Cerebellar nuclear complex (tissue), 1 donor: ENCODE data around the gene MAP3K3.

Experiments
- DNase-seq, 2 experiments: peaks; one replicate each; lab custom pipeline; 2025; lab: John Stamatoyannopoulos, UW

Gene MAP3K3

DNA sequence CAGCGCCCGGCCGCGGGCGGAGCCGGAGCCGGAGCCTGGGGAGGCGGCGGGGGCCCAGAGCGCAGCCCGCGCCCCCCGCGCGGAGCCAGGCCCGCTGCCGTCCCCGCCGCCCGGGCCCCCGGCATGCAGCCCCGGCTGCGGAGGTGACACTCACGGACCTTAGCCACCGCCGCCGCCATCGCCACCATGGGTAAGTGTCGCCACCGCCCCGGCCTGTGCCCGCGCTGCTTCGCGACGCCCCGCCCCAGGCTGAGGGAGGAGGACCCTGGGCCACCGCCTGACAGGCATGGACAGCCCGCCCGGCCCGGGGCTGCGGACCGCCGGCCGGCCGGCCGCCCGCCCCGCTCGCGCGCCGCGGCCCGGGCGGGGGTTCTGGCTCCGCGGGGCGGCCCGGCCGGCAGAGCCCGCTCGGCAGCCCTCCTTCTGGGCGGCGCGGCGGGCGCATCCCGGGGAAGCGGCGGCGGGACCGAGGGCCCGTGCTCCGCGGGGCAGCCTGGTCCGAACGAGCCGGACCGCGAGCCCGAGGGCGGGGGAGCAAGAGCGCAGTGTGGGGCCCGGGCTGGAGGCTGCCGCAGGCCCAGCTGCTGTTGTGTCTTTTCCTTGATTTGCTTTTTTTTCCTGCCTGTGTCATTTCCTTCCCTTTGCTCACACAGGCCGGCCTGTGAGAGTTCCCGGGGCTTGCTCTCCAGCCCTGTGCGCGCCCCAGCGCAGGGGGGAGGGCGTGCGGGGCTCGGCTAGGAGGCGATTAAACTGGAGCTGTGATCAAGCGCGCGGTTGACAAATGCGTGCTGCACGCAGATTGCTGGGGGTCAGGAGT lies 565 bp downstream of the MAP3K3 start:
- DNase-seq: no peak

DNA sequence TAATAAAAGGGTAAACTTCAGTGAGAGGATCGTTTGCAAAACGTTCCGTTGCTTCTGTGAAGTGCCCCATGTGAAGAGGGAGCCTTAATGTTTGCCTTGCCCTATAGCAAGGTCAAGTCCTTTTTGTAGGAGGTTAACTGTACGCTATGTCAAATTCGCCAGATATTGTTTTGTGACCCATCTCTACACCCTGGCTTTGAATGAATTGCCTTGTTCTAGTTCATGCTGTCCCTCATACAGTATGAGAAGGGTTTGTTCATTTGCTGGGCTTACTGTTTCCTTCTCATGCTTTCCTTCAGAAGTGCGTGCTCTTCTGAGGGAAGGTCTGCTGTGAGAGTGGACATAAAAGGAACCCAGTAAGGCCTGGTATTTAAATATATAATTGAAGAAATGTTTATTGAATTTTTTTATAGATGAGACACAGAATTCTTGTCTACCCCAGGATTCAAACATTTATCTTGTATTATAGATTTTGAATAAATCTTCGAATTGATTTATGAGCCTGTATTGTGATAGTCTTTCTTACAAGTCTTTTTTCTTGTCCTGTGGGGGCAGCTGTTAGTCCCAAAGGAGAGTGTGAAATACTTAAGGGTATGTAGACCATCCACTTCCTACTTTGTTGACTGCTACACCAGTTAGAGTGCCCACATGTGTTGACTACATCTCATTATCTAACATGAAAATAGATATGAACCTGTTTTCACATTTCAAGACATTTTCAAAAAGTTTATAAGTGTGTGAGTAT lies 1.7 kb downstream of the MAP3K3 start:
- DNase-seq: no peak

DNA sequence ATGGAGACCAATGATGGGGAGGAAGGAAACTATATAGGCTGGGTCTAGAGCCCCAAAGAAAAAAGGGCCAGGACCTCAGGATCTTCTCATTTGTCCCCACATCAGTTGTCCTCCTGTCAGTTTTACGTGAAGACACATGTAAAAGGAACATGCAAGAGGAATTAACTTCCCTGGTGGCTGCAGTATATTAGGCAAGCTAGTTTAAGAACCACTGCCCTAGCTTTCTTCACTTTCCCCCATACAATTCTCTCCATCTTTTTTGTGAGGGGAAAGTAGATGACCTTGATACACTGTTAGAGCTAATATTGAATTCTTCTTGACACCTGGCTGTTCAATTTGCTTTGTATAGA lies 2.3 kb downstream of the MAP3K3 start:
- no peak for DNase-seq

GRCh38 chr17:63626551-63627180 lies 4.4 kb downstream of the MAP3K3 start:
- no peak for DNase-seq

GRCh38 chr17:63629627-63630026 lies 7.4 kb downstream of the MAP3K3 start:
- DNase-seq: no peak

DNA sequence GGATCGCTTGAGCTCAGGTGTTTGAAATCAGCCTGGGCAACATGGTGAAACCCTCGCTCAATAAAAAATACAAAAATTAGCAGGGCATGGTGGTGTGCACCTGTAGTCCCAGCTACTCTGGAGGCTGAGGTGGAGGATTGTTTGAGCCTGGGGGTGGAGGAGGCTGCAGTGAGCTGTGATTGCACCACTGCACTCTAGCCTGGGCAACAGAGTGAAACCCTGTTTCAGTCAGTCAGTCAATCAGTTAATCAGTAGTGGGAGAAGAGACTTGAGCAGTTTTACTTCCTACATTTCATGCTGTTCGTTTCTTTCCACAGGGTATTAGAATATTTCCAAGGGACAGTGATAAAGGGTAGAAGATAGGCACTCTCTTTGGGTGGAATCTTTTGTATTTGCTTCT lies 8.8 kb downstream of the MAP3K3 start:
- DNase-seq: no peak

DNA sequence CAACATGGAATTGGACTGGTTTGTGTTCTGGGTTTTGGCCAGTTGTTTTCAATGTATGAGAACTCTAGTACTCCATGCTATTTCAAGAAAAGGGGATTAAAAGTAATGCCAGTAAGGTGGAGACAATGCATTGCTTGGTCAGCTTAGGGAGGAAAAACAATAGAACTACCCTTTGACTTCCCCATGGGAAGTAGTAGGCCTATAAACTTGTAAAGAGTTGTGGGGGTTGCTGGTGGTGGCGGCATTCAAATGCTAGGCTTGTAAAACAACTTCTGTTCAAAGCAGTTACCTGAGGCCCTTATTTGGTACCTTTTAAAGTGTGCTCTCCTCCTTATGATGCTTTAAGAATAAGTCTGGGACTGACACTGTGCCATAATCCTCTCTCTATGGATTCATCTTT lies 9.4 kb downstream of the MAP3K3 start:
- DNase-seq: no peak

DNA sequence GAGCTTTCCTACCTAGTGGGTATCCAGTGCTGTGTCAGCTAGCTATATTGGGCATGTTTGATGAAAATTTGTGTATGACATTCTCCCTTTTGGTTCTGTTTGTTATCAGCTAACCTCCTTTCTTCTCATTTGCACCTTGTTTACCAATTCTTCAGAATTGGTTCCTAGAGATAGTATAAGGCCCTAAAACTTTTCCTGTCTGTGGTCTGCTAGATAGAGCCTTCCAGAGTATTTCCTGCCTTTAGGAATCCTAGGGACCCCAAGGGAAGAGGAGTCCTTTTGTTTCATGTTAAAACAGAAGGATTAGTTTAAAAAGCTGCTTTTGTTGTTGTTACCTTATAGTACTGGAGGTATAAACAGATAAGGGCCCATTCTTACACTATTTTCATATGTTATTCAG lies 11.5 kb downstream of the MAP3K3 start:
- DNase-seq: no peak

DNA sequence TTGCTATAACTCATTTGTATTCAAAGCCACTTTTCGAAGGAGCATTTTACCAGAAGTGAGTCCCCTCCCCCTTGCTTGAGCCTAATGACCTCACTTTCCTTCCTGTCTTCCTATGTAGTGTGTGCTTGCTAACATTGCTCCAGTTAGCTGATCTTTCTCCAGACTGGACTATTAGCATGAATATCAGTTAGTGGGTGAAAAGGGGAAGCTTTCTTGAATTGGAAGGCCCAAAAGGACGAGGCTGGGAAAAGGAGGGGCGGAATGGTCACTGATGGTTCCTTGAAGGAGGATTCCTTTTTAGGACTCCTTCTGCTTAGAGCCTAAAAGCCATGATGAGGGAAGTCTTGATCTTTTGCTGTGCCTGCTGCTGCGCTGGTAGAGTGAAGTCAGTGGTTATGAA lies 11.9 kb downstream of the MAP3K3 start:
- no peak for DNase-seq

GRCh38 chr17:63634816-63635215 lies 12.6 kb downstream of the MAP3K3 start:
- DNase-seq: no peak

DNA sequence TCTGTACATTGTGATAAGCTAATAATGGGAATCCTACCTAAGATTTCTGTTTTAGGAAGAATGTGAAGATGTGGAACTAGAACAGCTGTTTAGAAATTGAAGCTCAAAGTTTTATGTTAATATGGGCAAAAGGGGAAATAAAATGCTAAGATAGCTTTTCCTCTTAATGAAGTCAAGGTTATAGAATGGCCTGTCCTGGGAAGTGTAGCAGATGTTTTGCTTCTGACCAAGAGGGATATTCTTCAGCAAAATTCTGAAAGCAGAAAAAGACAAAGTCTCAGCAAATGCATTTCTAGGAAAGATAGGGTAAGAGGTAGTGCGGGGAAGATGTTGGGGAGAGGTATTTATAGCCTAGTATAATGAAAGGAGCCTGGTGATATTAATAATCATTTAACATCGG lies 13.1 kb downstream of the MAP3K3 start:
- DNase-seq: no peak

DNA sequence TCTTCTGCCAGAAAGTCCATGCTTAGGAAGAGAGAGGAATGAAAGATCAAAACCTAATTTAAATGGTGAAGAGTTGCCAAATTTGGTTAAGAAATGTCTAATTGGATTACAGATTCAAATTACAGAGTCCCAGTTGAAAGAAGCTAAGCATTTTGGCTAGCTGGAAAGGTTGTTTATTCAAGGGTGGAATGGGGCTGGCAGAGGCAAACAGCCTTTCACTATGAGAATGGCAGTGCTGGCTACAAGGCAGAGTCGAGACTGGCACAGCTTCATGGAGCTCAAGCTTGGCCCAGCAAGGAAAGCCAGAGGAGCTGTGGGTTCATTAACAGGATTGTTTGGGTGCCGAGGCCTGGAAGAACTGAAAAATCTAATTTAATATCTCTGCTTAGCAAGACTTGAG lies 13.6 kb downstream of the MAP3K3 start:
- no peak for DNase-seq

- DNase-seq: no peak
Measured at GRCh38 chr17:63639125-63639524, 16.9 kb downstream of the MAP3K3 start.

GRCh38 chr17:63640038-63640437 lies 17.8 kb downstream of the MAP3K3 start:
- DNase-seq: no peak

DNA sequence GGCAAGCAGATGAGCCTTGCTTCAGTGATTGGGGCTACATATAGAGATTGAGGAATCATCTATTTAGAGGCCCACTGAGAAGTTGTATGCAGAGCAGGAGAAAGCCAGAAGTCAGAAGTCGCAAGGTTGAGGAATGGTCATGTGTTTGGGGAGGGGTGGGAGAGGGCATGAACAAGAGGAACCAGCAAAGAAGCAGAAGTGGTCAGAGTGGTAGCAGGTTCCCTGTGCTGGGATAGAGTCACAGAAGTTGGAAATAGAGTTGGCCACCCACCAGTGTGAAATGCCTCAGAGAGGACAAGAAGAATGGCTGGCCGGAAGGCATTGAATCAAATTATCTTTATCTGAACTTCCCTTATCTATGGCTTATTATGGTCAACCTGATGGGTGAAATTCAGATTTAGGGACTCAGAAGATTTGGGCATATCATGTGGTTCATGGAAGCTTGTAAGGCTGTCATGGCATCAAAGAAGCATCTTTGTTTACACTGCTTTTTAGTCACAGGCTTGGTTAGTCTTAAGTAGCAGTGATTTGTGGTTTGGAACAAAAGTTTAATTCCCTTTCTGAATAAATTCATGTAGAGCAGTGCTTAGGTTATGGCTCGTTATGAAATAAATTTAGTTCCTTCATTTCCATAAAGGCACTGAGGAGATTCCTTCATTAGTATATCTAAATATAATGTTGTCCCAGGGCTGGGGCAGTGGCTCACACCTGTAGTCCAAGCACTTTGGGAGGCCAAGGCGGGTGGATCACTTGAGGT lies 19.7 kb downstream of the MAP3K3 start:
- no peak for DNase-seq

DNA sequence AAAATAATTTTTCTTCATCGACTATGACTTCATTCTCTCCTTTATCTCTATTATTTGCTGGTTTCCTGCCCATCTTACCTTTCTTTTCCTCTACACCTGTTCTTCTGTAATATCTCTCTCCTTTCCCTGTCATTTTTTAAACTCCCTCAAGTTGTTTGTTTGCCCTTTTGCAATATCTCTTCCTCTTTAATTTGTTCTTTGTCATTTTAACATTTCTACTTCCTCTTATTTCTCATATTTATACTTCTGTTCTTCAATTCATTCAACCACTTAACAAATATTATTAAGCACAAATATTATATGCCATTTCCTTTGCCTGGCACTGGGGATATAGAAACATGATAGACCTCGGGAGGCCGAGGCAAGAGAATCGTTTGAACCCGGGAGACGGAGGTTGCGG lies 22.6 kb downstream of the MAP3K3 start:
- DNase-seq: no peak

- no peak for DNase-seq
Measured at GRCh38 chr17:63645775-63646487, 23.7 kb downstream of the MAP3K3 start.

DNA sequence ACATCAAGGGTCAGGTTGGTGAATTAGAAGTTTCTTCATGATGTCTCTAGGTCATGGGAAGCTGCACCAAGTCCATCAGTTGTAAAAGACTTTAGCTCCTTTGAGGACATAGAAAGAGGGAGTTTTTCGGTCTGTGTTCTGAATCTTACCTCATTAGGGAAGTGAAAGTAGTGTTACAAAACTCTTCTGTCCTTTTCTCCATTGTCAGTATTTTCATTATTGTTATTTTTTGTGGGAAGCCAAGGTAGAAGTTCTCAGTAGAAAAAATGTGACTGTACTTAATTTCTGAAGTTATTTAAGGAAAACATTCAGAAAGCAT lies 24.2 kb downstream of the MAP3K3 start:
- no peak for DNase-seq

DNA sequence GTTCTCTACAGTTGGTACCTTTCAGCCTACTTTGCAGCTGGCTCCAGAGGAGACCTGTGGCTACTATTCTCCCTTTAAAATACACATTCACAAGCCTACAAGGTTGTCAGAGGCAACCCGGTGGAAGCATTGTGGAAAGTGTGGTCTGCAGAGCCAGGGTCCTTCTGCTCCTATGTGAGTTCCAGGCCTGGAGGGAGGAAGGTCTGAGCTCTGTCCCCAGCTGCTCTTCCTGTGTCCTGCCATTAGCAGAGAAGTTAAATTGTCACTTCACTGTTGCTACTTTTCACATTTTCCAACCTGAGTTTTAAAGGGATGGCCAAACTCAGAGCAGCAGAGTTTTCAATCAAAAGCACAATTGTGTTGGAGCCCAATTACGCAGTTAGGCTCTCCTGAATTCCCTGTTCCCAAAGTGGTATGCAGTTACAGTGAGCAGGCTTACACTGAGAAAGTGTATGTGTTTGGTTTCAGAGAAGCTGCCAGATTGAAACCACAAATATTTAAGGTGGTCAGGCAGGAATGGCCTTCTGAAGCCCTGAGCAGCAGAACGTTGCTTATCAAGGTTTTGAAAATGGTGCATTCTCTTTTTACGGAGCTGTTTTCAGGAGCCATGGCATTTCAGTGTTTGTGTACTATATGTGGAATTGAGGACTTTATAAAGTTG lies 25.0 kb downstream of the MAP3K3 start:
- DNase-seq: no peak

- no peak for DNase-seq
Measured at GRCh38 chr17:63647936-63648335, 25.7 kb downstream of the MAP3K3 start.

- no peak for DNase-seq
Measured at GRCh38 chr17:63649813-63650212, 27.6 kb downstream of the MAP3K3 start.
